ENCODE measurements around the gene EXOSC7. TPM values are rescaled to one million over a fixed set of nuclear protein-coding genes. Genes with fewer than 3 reads are reported as not detected.
A peak's percentile ranks its signal among the peaks of the same experiment; 100 is the strongest.

Gene EXOSC7
- total RNA-seq, 1 donor from 2014 or later: 49.7 TPM

DNA sequence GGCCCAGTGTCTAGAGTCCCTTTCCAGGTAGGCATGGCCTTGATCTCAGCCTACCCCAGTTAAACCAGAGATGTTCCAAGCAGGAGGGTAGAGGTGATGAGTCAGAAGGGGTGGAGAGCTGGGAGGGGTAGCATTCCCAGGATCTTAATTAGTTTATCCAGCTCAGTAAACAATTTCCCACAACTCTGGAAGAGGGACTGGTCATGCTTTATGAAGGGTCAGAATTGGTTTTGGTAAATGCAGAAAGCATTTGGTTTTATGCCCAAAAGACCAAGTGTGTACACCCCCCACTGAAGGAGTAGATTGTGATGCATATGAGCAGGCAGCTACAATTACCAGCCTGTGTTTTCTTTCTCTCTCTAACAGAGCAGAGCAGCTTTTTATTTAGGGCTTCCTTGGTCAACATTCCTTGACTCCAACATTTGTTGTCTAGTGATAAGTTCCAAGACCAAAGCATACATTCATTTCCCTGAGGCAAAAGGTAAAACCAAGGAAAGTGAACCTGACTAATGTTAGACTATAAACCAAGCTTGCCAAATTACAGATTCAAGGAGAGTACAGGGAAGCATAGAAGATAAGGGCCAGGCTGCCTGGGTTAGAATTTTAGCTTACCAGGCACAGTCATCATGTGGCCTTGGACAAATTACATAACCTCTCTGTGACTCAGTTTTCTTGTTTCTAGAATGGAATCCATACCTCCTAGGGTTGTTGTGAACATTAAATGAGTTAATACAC, 17.6 kb downstream of the EXOSC7 start:
- DNase-seq: no peak

DNA sequence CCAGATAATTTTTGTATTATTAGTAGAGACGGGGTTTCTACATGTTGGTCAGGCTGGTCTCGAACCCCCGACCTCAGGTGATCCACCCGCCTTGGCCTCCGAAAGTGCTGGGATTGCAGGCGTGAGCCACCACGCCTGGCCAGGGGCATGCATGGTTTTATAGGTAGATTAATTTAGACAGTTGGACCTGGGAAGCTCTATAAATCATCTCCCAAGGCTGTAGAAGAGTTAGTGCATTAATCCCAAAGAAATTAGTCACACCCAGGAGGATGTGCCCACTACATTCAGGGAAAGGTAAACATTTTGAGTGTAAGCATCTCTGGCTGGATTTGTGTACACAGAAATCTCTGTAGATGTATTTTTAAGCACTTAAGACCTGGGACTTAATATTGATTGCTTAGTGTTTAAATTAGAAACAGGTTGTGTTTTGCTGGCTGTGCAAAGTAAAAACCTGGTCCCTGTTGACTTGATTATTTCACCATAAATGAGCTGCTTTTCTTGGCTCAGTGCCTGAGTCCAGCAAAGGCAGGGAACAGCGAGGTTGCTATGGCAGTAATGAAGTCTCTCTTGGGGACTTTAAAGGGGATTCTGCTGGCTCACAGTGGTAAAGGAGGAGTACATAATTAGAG, 19.2 kb downstream of the EXOSC7 start:
- peak; percentile 84 for DNase-seq

DNA sequence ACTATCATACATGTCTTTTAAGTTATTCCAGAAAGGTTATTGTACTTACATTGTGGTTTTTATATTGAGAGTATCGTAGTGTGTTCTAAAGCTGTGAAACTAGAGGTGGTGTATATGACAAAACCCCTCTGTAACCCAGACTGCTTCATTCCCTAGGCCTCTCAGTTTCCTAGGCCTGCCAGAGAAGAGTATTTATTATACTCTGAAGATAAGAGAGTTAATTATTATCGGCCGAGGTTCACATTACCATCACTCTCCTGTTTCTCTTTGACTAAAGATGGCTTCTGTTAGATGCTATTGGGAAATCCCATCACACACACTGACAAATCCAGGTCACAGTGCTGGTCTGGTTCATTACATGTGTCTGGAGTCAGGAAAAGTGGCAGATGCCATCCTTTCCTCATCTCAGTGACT, 20.5 kb downstream of the EXOSC7 start:
- DNase-seq: no peak

DNA sequence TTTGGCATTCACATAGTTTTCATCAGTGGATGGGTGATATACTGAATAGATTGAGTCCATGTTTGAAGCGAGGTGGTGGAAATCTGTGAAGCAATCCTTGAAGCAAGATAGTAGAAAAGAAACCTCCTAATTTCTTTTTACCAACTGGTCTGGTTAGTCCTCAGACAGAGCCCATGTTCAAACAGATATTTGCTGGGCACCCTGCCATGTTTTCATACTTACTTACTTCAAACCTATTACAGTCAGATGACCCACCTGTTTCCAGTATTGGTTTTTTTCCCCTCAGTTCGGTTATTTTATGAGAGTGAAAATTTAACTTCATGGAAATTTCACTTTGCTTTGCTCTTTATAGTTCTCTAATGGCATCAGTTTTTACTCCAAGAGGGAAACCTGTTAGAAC, 23.7 kb downstream of the EXOSC7 start:
- peak; percentile 47 for DNase-seq

DNA sequence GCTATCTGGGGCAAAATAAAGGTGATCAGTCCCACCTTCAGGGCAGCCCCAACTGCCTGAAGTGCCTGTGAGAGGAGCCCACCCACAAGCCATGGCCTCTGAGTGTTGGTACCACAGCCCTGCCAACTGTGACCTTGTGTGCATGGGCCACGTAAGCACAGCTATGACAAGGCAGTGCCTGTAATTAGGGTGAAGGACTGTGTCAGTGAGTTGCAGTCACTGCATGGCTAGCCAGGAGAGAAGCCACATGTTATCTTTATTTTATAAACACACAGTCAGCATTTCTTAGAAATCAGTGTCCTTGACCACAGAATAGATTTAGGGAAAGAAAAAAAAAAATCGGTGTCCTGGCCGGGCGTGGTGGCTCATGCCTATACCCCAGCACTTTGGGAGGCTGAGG, 24.8 kb downstream of the EXOSC7 start:
- no peak for DNase-seq

DNA sequence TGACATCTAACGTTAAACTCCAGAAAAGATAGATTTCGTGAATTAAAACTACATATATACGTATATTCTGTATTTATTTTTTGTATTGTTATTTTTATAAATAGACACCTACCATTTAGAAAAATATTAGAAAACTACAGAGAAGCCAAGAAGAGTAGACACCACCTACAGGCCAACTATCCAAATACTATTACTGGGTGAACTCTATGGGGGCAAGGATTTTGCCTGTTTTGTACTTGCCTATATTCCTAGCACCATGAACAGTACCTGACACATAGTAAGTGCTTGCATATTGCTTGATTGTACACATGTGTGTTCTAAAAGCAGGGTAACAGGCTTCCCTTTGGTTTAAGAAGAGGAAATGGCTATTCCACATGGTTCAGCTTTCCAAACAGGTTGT, 25.7 kb downstream of the EXOSC7 start:
- no peak for DNase-seq

DNA sequence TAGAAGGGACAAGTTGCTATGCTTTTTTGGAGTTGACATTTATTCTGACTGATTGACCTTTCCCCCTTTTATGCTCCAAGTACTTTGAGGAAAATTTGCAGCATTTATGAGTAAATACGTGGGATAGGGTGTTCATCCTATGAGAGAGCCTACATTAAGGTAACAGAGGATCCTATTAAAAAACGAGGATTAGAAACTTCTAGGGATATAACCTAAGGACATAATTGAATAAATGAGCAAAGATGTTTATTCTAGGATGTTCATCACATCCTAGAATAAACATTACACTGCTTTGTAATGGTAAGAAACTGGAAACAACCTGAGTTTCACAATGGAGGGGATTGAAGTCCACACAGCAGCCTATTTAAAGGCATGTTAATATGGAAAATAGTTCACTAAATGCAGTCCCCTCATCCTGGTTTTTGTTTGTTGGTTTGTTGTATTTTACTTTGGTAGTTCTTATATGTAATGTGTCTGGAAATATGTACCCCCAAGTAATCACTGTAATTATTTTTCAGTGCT, 26.2 kb downstream of the EXOSC7 start:
- no peak for DNase-seq

DNA sequence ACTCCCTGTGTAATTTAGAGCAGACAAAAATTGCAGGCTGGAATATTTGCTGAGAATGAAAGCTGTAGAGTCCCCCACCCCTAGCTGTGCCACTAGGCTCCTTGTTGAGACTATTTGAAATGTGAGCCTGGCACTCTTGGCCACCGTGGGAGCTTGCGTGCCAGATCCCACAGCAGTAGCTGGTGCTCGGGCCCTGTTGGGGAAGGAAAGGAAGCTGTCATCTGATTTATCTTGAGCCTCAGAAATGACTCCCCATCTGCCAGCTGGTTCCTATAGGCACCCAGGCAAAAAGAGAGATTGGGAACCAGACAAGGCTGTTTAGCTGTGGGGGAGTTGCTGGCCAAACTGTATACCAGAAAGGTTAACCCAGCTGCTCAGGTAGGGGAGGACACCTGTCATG, 26.7 kb downstream of the EXOSC7 start:
- no peak for DNase-seq

DNA sequence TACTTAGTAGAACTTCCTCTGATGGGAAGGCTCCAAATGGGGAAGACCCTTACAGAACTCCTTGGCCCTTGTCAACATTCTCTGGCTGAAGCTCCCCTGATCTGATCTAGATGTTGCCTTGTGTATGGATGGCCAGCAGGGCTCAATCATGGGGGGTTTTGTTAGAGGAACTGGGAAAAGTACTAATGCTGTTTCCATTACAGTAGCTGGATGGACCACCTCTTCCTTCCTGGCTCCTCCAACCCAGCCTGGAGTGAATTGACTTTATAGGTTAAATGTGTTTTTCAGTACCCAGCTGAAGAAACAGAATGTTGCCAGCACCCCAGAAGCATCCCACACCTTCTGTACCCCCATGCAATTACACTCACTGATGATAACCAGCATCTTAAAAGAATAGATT, 27.4 kb downstream of the EXOSC7 start:
- DNase-seq: no peak

DNA sequence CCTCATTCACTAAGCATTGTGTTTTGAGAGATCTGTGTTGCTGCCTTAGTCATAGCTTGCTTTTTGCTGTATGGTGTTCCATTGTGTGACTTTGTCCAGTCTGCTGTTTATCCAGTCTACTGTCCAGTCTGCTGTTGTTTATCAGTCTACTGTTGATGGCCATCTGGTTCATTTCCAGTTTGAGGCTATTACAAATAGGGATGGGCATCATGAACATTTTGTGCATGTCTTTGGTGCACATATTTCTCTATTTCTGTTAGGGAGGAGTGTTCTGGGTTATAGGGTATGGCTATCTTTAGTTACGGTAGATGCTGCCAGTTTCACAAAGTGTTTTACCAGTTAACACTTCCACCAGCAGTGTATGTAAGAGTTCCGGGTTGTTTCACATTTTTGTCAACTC, 27.8 kb downstream of the EXOSC7 start:
- no peak for DNase-seq

DNA sequence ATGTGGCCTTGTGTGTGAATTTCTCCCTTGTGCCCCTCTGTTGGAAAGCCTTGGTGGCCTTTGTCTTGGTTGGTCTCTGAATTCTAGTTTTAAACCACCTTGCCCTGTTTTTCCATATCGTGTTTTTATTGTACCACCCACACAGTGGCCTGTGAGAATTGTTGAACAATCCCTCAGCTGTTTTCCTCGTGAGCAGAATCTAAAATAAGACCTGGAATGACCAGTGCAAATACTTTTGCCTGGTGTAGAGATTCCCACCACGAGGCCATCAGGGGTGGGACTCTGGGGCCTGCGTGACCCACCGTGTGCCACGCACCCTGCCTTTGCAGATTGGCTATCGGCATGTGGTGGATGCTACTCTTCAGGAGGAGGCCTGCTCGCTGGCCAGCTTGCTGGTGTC, 31.0 kb downstream of the EXOSC7 start:
- no peak for DNase-seq

DNA sequence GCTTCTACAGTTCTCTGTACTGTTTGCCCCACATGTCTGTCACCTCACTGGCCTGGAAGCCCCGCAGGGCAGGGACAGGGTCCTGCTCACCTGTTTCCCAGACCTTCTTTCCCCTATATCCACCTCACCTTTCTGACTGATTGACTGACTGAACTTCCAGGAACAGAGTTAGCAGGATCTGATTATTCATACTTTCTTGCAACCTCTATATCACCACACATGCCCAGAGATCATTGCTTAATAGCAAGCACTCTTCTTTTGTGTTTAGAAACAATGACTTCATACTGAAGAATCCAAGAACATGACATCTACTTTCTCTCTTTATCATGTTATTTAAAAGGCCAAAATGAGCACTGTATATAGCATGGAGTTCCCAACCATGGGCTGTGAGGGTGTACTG, 32.1 kb downstream of the EXOSC7 start:
- DNase-seq: no peak

DNA sequence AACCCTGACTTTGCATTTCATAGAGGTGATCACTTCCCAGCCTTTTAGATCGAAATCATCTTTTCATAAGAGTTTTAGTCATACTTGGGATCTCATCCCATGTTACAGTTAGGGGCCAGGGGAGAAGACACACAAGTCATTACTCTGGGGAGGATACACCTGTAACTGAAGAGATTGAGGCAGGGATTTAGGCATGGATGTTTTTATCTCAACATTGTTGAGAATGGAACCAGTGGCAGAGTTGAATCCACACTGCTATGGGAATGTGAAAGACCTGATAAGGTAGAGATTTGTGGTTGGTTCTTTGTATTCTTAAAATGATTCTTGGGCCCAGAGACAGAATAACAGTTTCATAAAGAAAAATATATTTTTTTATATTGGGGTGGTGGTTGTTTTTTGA, 33.8 kb downstream of the EXOSC7 start:
- no peak for DNase-seq

DNA sequence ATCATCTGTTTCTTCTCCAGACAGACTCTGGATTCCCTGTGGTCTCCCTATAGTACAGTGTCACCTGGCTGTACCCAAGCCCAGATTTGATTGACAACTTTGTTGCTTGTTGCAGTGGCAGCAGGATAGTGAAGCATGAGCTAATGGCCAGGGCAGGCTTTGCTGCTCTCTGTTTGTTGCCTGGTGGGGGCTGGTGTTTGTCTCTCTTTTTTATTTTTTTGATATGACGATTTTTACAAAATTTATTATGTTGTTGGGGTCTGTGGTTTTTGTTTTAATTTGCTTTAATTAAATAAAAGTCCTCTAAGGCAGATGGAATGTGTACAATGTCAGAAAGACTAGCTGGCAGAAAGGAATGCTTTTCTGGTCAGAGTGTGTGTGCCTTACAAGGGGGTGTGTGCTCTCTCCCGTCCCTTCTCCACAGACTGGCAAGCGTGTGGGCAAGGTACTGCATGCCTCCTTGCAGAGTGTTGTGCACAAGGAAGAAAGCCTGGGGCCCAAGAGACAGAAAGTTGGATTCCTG, 34.8 kb downstream of the EXOSC7 start:
- DNase-seq: peak; percentile 40

DNA sequence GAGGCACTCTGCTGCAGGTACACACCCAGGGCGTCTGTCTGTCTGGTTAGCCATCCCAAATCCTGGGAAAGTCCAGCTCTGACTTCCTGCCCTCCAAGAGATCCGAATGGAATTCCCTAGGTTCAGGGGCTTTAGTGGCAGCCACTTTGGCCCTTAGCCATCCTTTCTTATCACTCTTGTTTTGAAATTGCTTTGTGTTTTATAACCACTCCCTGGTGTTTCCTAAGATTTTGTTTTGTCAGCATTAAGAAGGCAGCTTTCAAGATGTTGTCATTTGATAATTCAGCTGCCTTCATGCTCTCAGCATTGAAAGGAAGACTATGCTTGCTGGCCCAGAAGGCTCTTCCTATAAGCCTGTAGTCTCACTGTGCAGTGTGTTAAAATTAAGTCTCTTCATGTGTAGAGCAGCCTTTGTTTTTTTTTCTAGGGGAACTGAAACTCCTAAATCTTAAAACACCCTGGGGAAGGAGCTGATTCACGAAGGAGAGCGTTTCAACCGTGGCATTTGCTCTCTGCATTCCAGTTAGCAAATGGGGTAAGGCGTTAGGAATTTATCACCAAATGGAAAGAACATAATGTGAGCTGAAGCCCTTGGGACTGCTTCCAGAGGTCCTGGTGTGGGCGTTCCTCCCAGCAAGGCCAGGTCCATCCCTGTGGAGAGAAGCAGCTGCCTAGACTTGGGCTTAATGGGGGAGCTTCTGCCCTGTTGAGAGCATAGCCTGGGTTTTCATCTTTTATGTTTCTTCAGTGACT, 35.9 kb downstream of the EXOSC7 start:
- peak; percentile 55 for DNase-seq

DNA sequence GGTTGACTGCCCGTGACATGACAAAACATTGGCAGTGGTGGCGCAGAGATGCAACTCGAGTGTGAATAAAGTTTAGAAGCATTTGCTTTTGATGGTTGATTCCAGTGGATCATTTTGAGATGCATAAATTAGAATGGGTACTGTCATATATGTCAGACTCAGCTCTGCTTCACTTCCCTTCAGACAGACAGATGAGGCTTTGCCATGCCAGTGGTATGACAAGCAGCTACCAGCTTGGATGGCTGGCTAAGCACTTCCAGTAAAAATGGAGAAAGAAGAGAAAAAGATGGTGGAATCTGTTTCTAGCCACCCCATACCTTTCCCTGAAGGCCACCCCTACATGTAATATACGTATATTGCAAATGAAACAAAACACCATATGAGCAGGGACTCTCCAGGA, 36.5 kb downstream of the EXOSC7 start:
- no peak for DNase-seq

DNA sequence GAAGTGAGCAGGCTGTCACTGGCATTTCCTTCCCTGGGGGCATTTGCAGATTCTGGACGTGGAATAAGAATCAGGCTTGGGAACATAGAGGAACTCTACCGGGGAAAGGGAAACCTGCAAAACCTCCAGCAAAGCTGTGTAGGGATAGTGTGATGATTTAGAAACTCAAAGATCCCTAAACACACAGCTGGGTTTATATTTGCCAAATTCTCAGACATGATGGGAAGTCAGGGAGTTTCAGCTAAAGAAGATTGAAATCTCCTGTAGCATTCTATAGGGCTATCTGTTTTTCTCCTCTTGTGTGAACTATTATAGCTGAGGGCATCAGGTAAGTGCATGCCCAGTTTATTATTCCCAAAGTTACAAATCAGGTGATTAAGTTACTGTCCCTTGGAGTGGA, 40.9 kb downstream of the EXOSC7 start:
- no peak for DNase-seq

DNA sequence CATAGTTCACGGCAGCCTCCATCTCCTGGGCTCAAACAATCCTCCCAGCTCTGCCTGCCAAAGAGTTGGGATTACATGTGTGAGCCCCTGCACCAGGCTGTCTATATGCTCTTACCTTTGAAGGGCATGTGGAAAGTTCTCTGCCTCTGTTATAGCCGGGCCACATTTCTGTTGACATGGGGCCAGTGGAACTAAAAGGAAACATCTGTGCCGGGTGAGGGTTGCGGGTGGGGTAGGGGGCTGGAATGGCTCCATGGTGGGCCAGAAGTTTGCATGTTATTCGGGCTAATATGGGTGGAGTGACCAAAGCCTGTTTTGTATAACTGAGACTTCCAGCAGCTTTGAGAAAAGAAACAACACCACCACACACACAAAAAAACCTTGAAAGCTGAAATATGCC, 41.8 kb downstream of the EXOSC7 start:
- DNase-seq: peak; percentile 68

DNA sequence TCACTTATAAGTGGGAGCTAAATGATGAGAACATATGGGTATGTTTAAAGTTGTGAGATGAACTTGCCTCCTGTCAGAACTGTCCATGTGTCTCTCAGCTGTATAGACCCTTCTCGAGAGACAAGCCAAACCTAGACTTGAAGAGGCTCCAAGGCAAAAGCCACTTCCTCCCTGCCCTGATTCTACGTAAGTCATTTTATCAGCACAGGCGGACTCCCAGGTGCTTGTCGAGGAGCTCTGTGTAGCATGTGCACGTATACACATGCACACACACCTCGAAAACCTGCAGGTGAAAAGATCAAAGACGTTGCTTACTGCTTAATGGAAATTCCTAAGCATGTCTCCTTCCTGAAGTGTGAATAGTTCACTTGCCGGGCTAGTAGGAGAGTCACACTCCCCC, 44.5 kb downstream of the EXOSC7 start:
- no peak for DNase-seq

DNA sequence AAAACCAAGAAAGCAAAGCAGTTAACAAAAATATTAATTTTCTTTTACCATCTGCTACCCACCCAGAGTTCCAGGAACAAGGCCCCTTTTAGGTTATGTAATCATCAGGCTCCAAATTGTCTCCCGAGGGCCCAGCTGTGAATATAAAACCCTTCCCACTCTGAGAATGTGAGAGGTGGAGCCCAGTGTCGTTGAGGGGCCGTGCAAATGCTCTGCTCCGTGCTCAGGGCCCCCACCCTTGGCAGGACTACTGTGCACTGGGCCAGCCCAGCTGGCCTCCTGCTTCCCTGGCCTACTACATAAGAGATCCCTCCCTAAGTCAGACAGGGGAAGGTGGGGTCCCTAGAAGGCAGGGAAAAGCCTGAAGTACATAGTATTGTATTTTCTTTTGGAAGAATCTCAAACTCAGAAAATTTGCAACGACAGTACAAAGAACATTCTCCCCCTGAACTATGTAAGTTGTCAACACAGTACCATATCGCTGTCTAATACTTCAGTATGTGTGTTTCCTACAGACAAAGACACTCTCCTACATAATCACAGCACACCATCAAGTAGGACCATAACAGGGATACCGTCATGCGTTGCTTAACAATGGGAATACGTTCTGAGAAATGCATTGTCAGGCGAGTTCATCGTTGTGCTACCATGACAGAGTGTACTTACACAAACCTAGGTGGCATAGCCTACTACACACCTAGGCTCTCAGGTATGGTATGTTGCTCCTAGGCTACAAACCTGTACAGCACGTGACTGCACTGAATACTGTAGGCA, 45.7 kb downstream of the EXOSC7 start:
- peak; percentile 91 for DNase-seq

DNA sequence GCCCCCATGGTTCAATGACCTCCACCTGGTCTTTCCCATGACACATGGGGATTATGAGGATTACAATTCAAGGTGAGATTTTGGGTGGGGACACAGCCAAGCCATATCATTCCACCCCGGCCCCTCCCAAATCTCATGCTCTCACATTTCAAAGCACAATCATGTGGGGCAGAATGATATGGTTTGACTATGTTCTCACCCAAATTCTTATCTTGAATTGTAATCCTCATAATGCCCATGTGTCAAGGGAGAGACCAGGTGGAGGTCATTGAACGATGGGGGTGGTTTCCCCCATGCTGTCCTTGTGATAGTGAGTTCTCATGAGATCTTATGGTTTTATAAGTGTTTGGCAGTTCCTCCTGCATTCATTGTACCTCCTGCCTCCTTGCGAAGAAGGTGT, 47.6 kb downstream of the EXOSC7 start:
- DNase-seq: no peak

DNA sequence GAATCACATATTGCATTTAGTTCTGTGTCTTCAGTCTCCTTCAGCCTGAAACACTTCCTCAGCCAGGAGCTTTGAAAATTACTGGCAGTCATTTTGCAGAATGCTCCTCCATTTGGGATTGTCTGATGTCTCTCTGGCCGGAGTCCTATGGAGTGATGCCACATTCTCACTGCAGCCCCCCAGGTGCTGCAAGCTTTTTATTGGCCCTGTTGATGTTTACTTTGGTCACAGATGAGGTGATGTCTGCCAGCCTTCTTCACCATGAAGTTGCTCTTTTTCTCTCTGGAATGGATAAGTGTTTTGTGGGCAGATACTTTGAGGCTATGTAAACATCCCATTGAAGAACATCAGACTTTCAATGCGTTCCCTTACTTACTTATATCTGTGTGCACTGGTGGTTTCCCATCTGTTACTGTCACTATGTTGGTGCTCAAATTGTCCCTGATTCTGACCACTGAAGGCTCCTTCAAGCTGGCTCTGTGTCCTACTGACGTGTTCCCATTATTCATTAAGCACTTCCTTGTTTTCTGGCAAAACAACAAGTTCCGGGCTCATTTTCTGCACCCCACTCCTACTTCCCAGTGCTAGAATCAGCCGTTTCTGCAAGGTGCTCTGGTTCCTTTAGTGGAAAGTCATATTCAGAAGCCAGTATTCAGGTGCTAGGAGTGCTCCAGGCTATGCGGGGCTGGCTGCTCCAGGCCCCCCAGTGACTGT, 48.7 kb downstream of the EXOSC7 start:
- peak; percentile 54 for DNase-seq

Measured in tongue (tissue), 2 donors.